ENCODE data around the gene INIP. TPM values are rescaled to one million over a fixed set of nuclear protein-coding genes. Genes with fewer than 3 reads are reported as not detected.
A peak's percentile ranks its signal among the peaks of the same experiment; 100 is the strongest.

The INIP gene
- total and polyA plus RNA-seq, 11 donors: 4.3 to 18.2 (median 12.7) TPM

- Histone ChIP-seq H3K9me3 (no peaks in the 10 kb centered on the region), H3K27me3 (no peaks in the 10 kb centered on the region), H3K4me1 (peaks cover 0 to 13% (median 8%) of the 10 kb centered on the region in 12 donors), H3K27ac (no peak overlapping the region), H3K36me3 (peaks cover 0 to 9% (median 0%) of the 10 kb centered on the region in 9 donors), H3K4me3 (no peak overlapping the region)
- DNase-seq: no peak
- intact Hi-C loops (cut with DNase I): loop anchor here (1.0 to 10.0 kb wide), 11 partner anchors 29 to 625 kb away; partner anchors contain the start of genes SNX30 (in 2 of the 10) and PTBP3 (in 1 of the 10)
- WGBS, 4 donors: 77 to 85% (median 81%) methylated on average over 2 of the region's 2 CpGs
- TF ChIP-seq POLR2A (IDR thresholded peaks at IDR 0.05): no peak
- no peak for TF ChIP-seq CTCF (IDR thresholded peaks at IDR 0.05)
- ATAC-seq: no peak
Observed at GRCh38 chr9:112719696-112720095, 1.8 kb upstream of the INIP start.

- intact Hi-C loops (cut with DNase I): loop anchor here (1.0 to 10.0 kb wide), 11 partner anchors 30 to 624 kb away; partner anchors contain the start of genes SNX30 (in 2 of the 10) and PTBP3 (in 1 of the 10)
- WGBS, 4 donors: 77 to 88% (median 81%) methylated on average over 1 of the region's 1 CpG
- Histone ChIP-seq H3K27ac (peak overlapping the region in 1 of 12 donors; percentile 25), H3K36me3 (peaks cover 0 to 13% (median 0%) of the 10 kb centered on the region in 9 donors), H3K4me3 (no peak overlapping the region), H3K9me3 (no peaks in the 10 kb centered on the region), H3K4me1 (peaks cover 0 to 13% (median 8%) of the 10 kb centered on the region in 12 donors), H3K27me3 (no peaks in the 10 kb centered on the region)
- no peak for DNase-seq
- no peak for TF ChIP-seq POLR2A (IDR thresholded peaks at IDR 0.05)
- no peak for TF ChIP-seq CTCF (IDR thresholded peaks at IDR 0.05)
- no peak for ATAC-seq
Observed at GRCh38 chr9:112719241-112719691, 1.3 kb upstream of the INIP start.

DNA sequence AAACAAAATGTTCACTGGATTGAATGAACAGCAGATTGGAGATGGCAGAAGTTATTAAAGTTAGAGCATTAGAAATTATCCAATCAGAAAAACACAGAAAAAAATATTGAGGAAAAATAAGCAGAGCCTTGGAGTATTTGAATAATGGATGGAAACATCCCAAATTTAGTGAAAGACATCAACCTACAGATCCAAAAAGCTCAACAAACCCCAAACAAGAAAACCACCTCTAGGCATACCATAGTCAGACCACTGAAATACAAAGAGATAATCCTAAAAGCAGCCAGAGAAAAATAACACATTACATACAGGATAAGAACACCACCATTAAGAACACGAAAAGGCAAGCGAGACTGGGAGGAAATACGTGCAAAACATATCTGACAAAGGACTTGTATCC lies 5.2 kb downstream of the INIP start:
- no peak for ATAC-seq
- H3K4me1 ChIP-seq: peaks cover 0 to 15% (median 8%) of the 10 kb centered on the region in 12 donors
- intact Hi-C loops (cut with DNase I): loop anchor here in 8 of 10 donors (10.0 kb wide), 5 partner anchors 82 to 618 kb away; no protein-coding TSS in a partner anchor
- no peak overlapping the region for H3K27ac ChIP-seq
- TF ChIP-seq CTCF (IDR thresholded peaks at IDR 0.05) (no peak), POLR2A (IDR thresholded peaks at IDR 0.05) (no peak)
- H3K4me3 ChIP-seq: no peak overlapping the region
- peaks cover 0 to 41% (median 9%) of the 10 kb centered on the region in 9 donors for H3K36me3 ChIP-seq
- no peaks in the 10 kb centered on the region for H3K27me3 ChIP-seq
- H3K9me3 ChIP-seq: peaks cover 0 to 16% (median 0%) of the 10 kb centered on the region in 12 donors
- 92 to 98% (median 97%) methylated on average over 3 of the region's 3 CpGs for WGBS, 4 donors
- no peak for DNase-seq

DNA sequence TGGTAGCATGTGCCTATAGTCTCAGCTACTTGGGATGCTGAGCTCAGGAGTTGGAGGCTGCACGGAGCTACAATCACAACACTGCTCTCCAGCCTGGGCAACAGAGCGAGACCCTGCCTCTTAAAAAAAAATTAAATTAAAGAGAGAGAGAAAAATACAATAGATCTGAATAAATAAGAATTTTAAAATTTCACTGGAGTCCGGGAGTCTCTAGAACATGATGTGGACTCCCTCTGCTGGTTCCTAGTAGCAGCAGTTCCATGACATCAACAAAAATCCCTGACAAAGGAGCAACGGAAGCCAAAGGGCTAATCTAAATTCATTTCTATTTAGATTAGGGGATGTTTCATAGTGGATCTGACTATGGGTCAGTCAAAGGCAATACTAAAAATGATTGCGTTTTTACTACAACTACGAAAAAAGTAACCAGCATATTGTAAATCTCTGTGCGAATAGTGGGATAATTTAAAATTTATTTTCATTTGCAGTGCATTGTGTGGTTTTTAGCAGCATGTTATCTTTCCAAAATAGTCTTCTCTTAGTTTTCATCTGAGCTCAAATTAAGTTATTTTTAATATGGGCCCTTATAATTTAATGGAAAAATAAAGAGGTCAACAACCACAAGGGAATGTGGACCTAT lies 6.7 kb downstream of the INIP start:
- 75 to 78% (median 77%) methylated on average over 7 of the region's 7 CpGs for WGBS, 4 donors

More for the DNA sequence above, 6.7 kb downstream of the INIP start:
- no peak for TF ChIP-seq POLR2A (IDR thresholded peaks at IDR 0.05)
- TF ChIP-seq CTCF (IDR thresholded peaks at IDR 0.05): peak in 11 of 12 donors; percentile 33 to 67 (median 44)
- peaks cover 0 to 16% (median 0%) of the 10 kb centered on the region in 12 donors for H3K9me3 ChIP-seq
- DNase-seq: no peak
- peaks cover 0 to 6% (median 0%) of the 10 kb centered on the region in 12 donors for H3K4me1 ChIP-seq
- intact Hi-C loops (cut with DNase I): loop anchor here in 8 of 10 donors (10.0 kb wide), 5 partner anchors 84 to 616 kb away; no protein-coding TSS in a partner anchor
- H3K36me3 ChIP-seq: peaks cover 0 to 41% (median 9%) of the 10 kb centered on the region in 9 donors
- no peaks in the 10 kb centered on the region for H3K27me3 ChIP-seq
- H3K4me3 ChIP-seq: no peak overlapping the region
- no peak overlapping the region for H3K27ac ChIP-seq
- no peak for ATAC-seq

All from heart left ventricle (tissue), 16 donors.